HL-60 (cell line): Measurements from ENCODE around the gene DHX35.

ENCODE experiments used
- DNase-seq, 2 experiments: peaks; one replicate each; pipeline ENCODE4 v3.0.0-alpha.2; 2010 to 2020; ENCODE audit warnings: low read depth in 1 of 2, low spot score in 1 of 2
- H3K27ac ChIP-seq: fragments of 250-450 bp; sonication (Bioruptor Pico); replicated peaks from 2 replicates; pipeline ENCODE4 v1.5.1; 2020; ENCODE audit warnings: mild to moderate bottlenecking, moderate library complexity
- H3K27me3 ChIP-seq: fragments of 250-450 bp; sonication (Bioruptor Pico); 2 replicates; pipeline ENCODE4 v1.5.1; 2021; ENCODE audit warnings: mild to moderate bottlenecking, moderate library complexity; ENCODE audit not compliant: insufficient read depth, poor library complexity, severe bottlenecking
- H3K4me3 ChIP-seq: replicated peaks from 2 replicates; pipeline ENCODE4 v1.5.1; 2011; ENCODE audit warnings: mild to moderate bottlenecking, control low read depth, low read length; ENCODE audit not compliant: insufficient read depth
- GABPA ChIP-seq: IDR thresholded peaks from 2 replicates; pipeline ENCODE4 v1.6.1; 2012; ENCODE audit warnings: low read depth
- POLR2AphosphoS5 ChIP-seq: IDR thresholded peaks from 2 replicates; pipeline ENCODE4 v1.6.1; 2012; ENCODE audit warnings: low read depth
- SPI1 ChIP-seq: IDR thresholded peaks from 2 replicates; pipeline ENCODE4 v1.6.1; 2012; ENCODE audit warnings: low read depth, mild to moderate bottlenecking, borderline replicate concordance
- TF ChIP-seq, protein P1 (sequence below): IDR thresholded peaks from 2 replicates; pipeline ENCODE4 v1.6.1; 2012; ENCODE audit warnings: low read depth; ENCODE audit not compliant: insufficient replicate concordance
- TF ChIP-seq, protein P2 (sequence below): IDR thresholded peaks from one replicate; pipeline ENCODE4 v1.5.1; 2011; ENCODE audit warnings: low read length, control low read depth, inconsistent platforms; ENCODE audit not compliant: insufficient read depth

The DHX35 gene

GRCh38 chr20:39069976-39070375, 107.8 kb downstream of the DHX35 start:
- no peak for TF ChIP-seq GABPA
- TF ChIP-seq, protein P1, sequence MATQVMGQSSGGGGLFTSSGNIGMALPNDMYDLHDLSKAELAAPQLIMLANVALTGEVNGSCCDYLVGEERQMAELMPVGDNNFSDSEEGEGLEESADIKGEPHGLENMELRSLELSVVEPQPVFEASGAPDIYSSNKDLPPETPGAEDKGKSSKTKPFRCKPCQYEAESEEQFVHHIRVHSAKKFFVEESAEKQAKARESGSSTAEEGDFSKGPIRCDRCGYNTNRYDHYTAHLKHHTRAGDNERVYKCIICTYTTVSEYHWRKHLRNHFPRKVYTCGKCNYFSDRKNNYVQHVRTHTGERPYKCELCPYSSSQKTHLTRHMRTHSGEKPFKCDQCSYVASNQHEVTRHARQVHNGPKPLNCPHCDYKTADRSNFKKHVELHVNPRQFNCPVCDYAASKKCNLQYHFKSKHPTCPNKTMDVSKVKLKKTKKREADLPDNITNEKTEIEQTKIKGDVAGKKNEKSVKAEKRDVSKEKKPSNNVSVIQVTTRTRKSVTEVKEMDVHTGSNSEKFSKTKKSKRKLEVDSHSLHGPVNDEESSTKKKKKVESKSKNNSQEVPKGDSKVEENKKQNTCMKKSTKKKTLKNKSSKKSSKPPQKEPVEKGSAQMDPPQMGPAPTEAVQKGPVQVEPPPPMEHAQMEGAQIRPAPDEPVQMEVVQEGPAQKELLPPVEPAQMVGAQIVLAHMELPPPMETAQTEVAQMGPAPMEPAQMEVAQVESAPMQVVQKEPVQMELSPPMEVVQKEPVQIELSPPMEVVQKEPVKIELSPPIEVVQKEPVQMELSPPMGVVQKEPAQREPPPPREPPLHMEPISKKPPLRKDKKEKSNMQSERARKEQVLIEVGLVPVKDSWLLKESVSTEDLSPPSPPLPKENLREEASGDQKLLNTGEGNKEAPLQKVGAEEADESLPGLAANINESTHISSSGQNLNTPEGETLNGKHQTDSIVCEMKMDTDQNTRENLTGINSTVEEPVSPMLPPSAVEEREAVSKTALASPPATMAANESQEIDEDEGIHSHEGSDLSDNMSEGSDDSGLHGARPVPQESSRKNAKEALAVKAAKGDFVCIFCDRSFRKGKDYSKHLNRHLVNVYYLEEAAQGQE: no peak
- TF ChIP-seq POLR2AphosphoS5: no peak
- no peak for TF ChIP-seq SPI1
- TF ChIP-seq, protein P2, sequence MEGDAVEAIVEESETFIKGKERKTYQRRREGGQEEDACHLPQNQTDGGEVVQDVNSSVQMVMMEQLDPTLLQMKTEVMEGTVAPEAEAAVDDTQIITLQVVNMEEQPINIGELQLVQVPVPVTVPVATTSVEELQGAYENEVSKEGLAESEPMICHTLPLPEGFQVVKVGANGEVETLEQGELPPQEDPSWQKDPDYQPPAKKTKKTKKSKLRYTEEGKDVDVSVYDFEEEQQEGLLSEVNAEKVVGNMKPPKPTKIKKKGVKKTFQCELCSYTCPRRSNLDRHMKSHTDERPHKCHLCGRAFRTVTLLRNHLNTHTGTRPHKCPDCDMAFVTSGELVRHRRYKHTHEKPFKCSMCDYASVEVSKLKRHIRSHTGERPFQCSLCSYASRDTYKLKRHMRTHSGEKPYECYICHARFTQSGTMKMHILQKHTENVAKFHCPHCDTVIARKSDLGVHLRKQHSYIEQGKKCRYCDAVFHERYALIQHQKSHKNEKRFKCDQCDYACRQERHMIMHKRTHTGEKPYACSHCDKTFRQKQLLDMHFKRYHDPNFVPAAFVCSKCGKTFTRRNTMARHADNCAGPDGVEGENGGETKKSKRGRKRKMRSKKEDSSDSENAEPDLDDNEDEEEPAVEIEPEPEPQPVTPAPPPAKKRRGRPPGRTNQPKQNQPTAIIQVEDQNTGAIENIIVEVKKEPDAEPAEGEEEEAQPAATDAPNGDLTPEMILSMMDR: no peak
- Histone ChIP-seq H3K27me3 (peaks cover 9% of the 10 kb centered on the region), H3K4me3 (no peak overlapping the region), H3K27ac (no peak overlapping the region)
- DNase-seq: no peak

GRCh38 chr20:39070484-39071231, 108.5 kb downstream of the DHX35 start:
- no peak overlapping the region for H3K4me3 ChIP-seq
- no peak for DNase-seq
- no peak overlapping the region for H3K27ac ChIP-seq
- H3K27me3 ChIP-seq: peaks cover 9% of the 10 kb centered on the region
- TF ChIP-seq SPI1 (no peak), POLR2AphosphoS5 (no peak), GABPA (no peak)
- TF ChIP-seq, protein P2: no peak
- TF ChIP-seq, protein P1: no peak

- H3K27me3 ChIP-seq: peaks cover 9% of the 10 kb centered on the region
- no peak for DNase-seq
Observed at GRCh38 chr20:39072132-39072531, 110.0 kb downstream of the DHX35 start.

GRCh38 chr20:39072653-39073052, 110.5 kb downstream of the DHX35 start:
- TF ChIP-seq, protein P1: no peak
- TF ChIP-seq, protein P2: no peak
- TF ChIP-seq POLR2AphosphoS5 (no peak), SPI1 (no peak), GABPA (no peak)
- no peak overlapping the region for H3K4me3 ChIP-seq
- H3K27ac ChIP-seq: no peak overlapping the region
- peaks cover 9% of the 10 kb centered on the region for H3K27me3 ChIP-seq
- DNase-seq: no peak

More at GRCh38 chr20:39072132-39072531, 110.0 kb downstream of the DHX35 start:
- no peak overlapping the region for H3K27ac ChIP-seq
- no peak overlapping the region for H3K4me3 ChIP-seq
- no peak for TF ChIP-seq SPI1
- TF ChIP-seq GABPA: no peak
